GM19468 (cell line): ENCODE measurements around the gene TMEM108.

Source experiments
- ATAC-seq: cut with Tn5 transposase; IDR thresholded peaks from one replicate; pipeline ENCODE4 v1.9.1; 2021; ENCODE audit warnings: mild to moderate bottlenecking, moderate library complexity, moderate number of reproducible peaks; ENCODE audit not compliant: unreplicated experiment; ENCODE audit errors: extremely low read depth

TMEM108 gene

GRCh38 chr3:133113526-133113925, 75.3 kb downstream of the TMEM108 start:
- ATAC-seq: no peak

GRCh38 chr3:133113927-133114597, 75.9 kb downstream of the TMEM108 start:
- ATAC-seq: no peak

- no peak for ATAC-seq
Observed at GRCh38 chr3:133115176-133115575, 77.0 kb downstream of the TMEM108 start.

- no peak for ATAC-seq
Observed at GRCh38 chr3:133117342-133117741, 79.2 kb downstream of the TMEM108 start.

GRCh38 chr3:133119176-133119575, 81.0 kb downstream of the TMEM108 start:
- no peak for ATAC-seq

GRCh38 chr3:133121450-133121849, 83.3 kb downstream of the TMEM108 start:
- no peak for ATAC-seq

GRCh38 chr3:133123636-133124035, 85.4 kb downstream of the TMEM108 start:
- ATAC-seq: no peak

GRCh38 chr3:133124511-133124910, 86.3 kb downstream of the TMEM108 start:
- ATAC-seq: no peak

- no peak for ATAC-seq
Observed at GRCh38 chr3:133125171-133125570, 87.0 kb downstream of the TMEM108 start.

GRCh38 chr3:133125802-133126201, 87.6 kb downstream of the TMEM108 start:
- no peak for ATAC-seq

- no peak for ATAC-seq
Observed at GRCh38 chr3:133127381-133127780, 89.2 kb downstream of the TMEM108 start.

GRCh38 chr3:133130168-133130567, 92.0 kb downstream of the TMEM108 start:
- ATAC-seq: no peak

- no peak for ATAC-seq
Observed at GRCh38 chr3:133135306-133135705, 97.1 kb downstream of the TMEM108 start.

- ATAC-seq: no peak
Observed at GRCh38 chr3:133136114-133137041, 98.2 kb downstream of the TMEM108 start.

GRCh38 chr3:133137042-133137996, 99.1 kb downstream of the TMEM108 start:
- no peak for ATAC-seq

- peak; percentile 79 for ATAC-seq
Observed at GRCh38 chr3:133138017-133138416, 99.8 kb downstream of the TMEM108 start.

- ATAC-seq: no peak
Observed at GRCh38 chr3:133152056-133152455, 113.9 kb downstream of the TMEM108 start.

GRCh38 chr3:133152681-133153220, 114.6 kb downstream of the TMEM108 start:
- ATAC-seq: no peak

GRCh38 chr3:133153382-133153781, 115.2 kb downstream of the TMEM108 start:
- ATAC-seq: no peak

GRCh38 chr3:133157716-133158115, 119.5 kb downstream of the TMEM108 start:
- no peak for ATAC-seq
